Activated CD4-positive, alpha-beta T cell treated with anti-CD3 and anti-CD28 coated beads for 48 hours (primary cell): Measurements from ENCODE around the gene GREB1.

ENCODE experiments used
- DNase-seq: peaks from one replicate; pipeline ENCODE4 v3.0.0-alpha.2; 2020

GREB1 gene

DNA sequence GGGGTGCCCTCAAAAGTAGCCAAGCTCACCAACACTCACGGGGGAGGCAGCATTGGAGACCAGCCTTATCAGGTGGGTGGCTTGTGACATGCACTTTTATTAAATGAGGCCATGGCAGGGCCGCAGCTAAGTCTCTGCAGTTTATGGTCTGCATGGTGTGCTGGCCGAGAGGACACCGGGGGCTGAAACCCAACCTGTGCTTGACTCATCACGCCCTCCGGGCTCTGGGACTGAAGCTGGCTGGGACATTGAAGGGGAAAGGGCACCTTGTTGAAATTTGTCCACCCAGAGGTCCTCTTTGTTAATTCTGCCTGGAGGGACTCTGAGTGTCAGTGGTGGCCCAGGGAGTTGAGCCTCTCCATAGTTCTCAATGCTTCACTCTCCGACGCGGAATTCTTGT lies 153.9 kb downstream of the GREB1 start:
- DNase-seq: no peak

DNA sequence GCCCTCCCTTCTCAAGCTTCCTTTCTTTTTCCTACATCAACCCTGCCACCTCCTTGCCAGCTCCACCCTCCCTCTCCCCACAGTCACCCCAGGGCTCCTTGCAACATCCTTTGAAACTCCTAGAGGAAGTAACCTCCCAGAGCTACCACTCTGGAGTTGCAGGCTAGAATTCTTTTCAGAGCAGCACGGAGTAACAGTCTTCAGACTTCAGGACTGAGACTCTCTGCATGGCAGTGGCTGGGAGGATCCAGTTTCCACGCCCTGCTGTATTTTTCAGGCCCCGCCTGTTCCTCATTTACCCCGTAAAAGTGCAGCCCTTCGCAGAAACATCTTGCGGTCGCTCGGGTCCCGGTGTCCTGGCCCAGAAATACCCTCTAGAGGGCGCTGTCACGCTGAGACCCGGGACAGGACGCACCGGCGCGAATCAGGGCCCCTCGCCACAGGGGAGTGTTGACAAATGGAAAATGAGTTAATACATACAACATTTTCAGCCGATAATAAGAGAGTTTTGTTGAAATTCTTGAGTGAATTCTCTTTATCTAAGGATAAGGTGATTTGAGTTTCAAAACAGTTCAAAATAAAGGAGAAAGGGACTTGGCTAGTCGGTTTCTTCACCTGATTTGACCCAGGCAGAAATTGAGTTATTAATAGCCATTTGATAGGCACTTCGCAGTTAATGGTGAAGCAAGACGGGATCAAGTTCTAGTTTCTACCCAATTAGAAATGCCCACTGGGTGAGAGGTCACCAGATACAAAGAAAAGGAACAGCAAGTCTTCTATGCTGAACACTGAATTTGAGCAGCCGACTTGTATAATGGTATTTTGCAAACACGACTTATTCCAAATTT lies 154.6 kb downstream of the GREB1 start:
- DNase-seq: peak; percentile 90

DNA sequence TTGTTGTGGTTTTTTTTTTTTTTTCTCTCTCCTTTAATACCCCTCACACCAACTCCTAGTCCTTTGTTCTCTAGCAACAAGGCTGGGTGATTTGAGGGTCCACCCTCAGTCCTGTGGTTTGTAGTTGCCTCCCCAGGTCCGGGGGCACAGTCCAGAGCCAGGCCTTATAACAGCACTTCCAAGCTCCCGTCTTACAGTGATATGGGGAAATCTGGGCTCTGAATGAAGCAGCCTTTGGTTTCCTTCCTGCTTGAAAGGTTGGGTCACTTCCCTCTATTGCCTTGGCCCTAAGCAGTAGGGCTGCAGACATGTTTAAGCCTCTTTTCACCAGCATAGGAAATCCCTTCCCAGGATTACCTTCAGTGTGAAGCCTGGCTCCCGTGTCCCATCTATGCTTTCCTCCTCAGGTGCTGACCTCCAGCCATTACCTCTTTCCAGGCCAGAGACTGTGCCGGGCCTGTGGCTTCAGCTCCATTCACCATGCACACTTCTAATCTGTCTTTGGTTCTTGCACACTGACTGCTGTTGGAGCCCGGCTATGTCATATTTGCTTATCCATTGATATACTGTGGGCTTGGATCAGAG lies 157.3 kb downstream of the GREB1 start:
- no peak for DNase-seq
